IMR-90 (cell line): ENCODE data around the gene FAM124B. TPM values are rescaled to one million over a fixed set of nuclear protein-coding genes. Genes with fewer than 3 reads are reported as not detected.

ENCODE experiments used
- ATAC-seq: fragments of 200-7000 bp; cut with Tn5 transposase; 2 replicates; pipeline ENCODE4 v1.9.1; 2020; ENCODE audit warnings: low read depth, mild to moderate bottlenecking, moderate library complexity
- BruUV-seq: library from RNA; stranded (reverse); fragments of 400-500 nt; replicated peaks from 2 replicates; lab custom pipeline; 2021; lab: Mats Ljungman, UMichigan
- CTCF ChIA-PET: fragments of 300-600 bp; formaldehyde crosslinking; extraction: SDS; loops from one replicate; lab custom pipeline; 2021; ENCODE audit warnings: antibody characterized with exemption; lab: Yijun Ruan, JAX
- POLR2A ChIA-PET: fragments of 300-600 bp; sonication (Branson Sonifier 250); formaldehyde crosslinking; loops from one replicate; lab custom pipeline; 2022; ENCODE audit warnings: antibody characterized with exemption; ENCODE audit not compliant: unreplicated experiment; lab: Charles Lee
- DNase-seq: peaks from one replicate; pipeline ENCODE4 v3.0.0; 2013
- H2AFZ ChIP-seq: replicated peaks from 2 replicates; pipeline ENCODE3; 2013; ENCODE audit warnings: low read length, mild to moderate bottlenecking; ENCODE audit not compliant: poor library complexity
- H2AK5ac ChIP-seq: 2 replicates; pipeline ENCODE4 v1.6.1; 2013; ENCODE audit warnings: low read depth, low read length, inconsistent platforms
- H2AK9ac ChIP-seq: replicated peaks from 2 replicates; pipeline ENCODE3; 2013; ENCODE audit warnings: mild to moderate bottlenecking, low read depth, low read length, moderate library complexity; ENCODE audit not compliant: poor library complexity
- H2BK120ac ChIP-seq: 2 replicates; pipeline ENCODE4 v1.6.1; 2013; ENCODE audit warnings: low read depth, low read length, inconsistent platforms
- H2BK15ac ChIP-seq: 3 replicates; pipeline ENCODE4 v1.6.1; 2013; ENCODE audit warnings: low read depth, low read length, inconsistent platforms
- H2BK20ac ChIP-seq: 2 replicates; pipeline ENCODE4 v1.6.1; 2013; ENCODE audit warnings: low read depth, mild to moderate bottlenecking, inconsistent platforms, low read length, moderate library complexity
- H2BK5ac ChIP-seq: 2 replicates; pipeline ENCODE4 v1.6.1; 2013; ENCODE audit warnings: mild to moderate bottlenecking, low read depth, low read length, inconsistent platforms; ENCODE audit not compliant: poor library complexity, severe bottlenecking
- H3K14ac ChIP-seq: replicated peaks from 2 replicates; pipeline ENCODE4 v1.6.1; 2013; ENCODE audit warnings: low read depth, low read length, inconsistent platforms
- H3K18ac ChIP-seq: 2 replicates; pipeline ENCODE4 v1.6.1; 2013; ENCODE audit warnings: low read depth, low read length, control low read depth
- H3K23ac ChIP-seq: 2 replicates; pipeline ENCODE4 v1.6.1; 2013; ENCODE audit warnings: low read depth, low read length, inconsistent platforms
- H3K27ac ChIP-seq: 2 replicates; pipeline ENCODE4 v1.5.1; 2013; ENCODE audit warnings: mild to moderate bottlenecking, control low read depth, low read length; ENCODE audit not compliant: insufficient read depth
- H3K27me3 ChIP-seq: 2 replicates; pipeline ENCODE4 v1.6.1; 2013; ENCODE audit warnings: low read length; ENCODE audit not compliant: control insufficient read depth, insufficient read depth
- H3K36me3 ChIP-seq: 2 replicates; pipeline ENCODE4 v1.6.1; 2013; ENCODE audit warnings: low read length, mixed read lengths; ENCODE audit not compliant: control insufficient read depth, insufficient read depth
- H3K4ac ChIP-seq: 2 replicates; pipeline ENCODE4 v1.6.1; 2013; ENCODE audit warnings: low read depth, low read length, inconsistent platforms
- H3K4me1 ChIP-seq: 2 replicates; pipeline ENCODE4 v1.6.1; 2013; ENCODE audit warnings: low read length, mixed read lengths; ENCODE audit not compliant: control insufficient read depth, insufficient read depth
- H3K4me2 ChIP-seq: 2 replicates; pipeline ENCODE4 v1.6.1; 2013; ENCODE audit warnings: low read depth, mild to moderate bottlenecking, control low read depth, low read length, moderate library complexity
- H3K4me3 ChIP-seq: 2 replicates; pipeline ENCODE4 v1.5.1; 2013; ENCODE audit warnings: low read depth, mild to moderate bottlenecking, control low read depth, low read length, moderate library complexity; ENCODE audit not compliant: insufficient read depth
- H3K56ac ChIP-seq: 2 replicates; pipeline ENCODE4 v1.6.1; 2013; ENCODE audit warnings: low read length, inconsistent platforms; ENCODE audit not compliant: insufficient read depth; ENCODE audit errors: extremely low read depth
- H3K79me1 ChIP-seq, 2 experiments: 2 replicates each; pipeline ENCODE4 v1.6.1; 2013; ENCODE audit warnings: low read length in 2 of 2, inconsistent platforms in 1 of 2, low read depth in 1 of 2
- H3K9ac ChIP-seq: 2 replicates; pipeline ENCODE4 v1.6.1; 2013; ENCODE audit warnings: low read depth, low read length, control low read depth
- H3K9me1 ChIP-seq: 2 replicates; pipeline ENCODE4 v1.6.1; 2013; ENCODE audit warnings: low read length, inconsistent platforms; ENCODE audit not compliant: insufficient read depth
- H3K9me3 ChIP-seq: 2 replicates; pipeline ENCODE4 v1.6.1; 2013; ENCODE audit warnings: low read length; ENCODE audit not compliant: control insufficient read depth, insufficient read depth
- H4K20me1 ChIP-seq: 2 replicates; pipeline ENCODE4 v1.6.1; 2013; ENCODE audit warnings: low read length, inconsistent platforms; ENCODE audit not compliant: insufficient read depth
- H4K5ac ChIP-seq: 2 replicates; pipeline ENCODE4 v1.6.1; 2013; ENCODE audit warnings: mild to moderate bottlenecking, low read depth, low read length, control low read depth
- H4K8ac ChIP-seq, 2 experiments: 2 replicates each; pipeline ENCODE4 v1.6.1; 2013; ENCODE audit warnings: low read depth in 2 of 2, low read length in 2 of 2, control low read depth in 1 of 2, inconsistent platforms in 1 of 2
- H4K91ac ChIP-seq: 2 replicates; pipeline ENCODE4 v1.6.1; 2013; ENCODE audit warnings: low read depth, low read length, inconsistent platforms; ENCODE audit not compliant: insufficient read depth
- BHLHE40 ChIP-seq: fragments of 150-350 bp; IDR thresholded peaks from 2 replicates; pipeline ENCODE4 v1.6.1; 2016; ENCODE audit warnings: mild to moderate bottlenecking, low read depth, low read length
- CEBPB ChIP-seq: IDR thresholded peaks from 2 replicates; pipeline ENCODE4 v1.6.1; 2012; ENCODE audit warnings: low read depth, low read length, improper control_type of control experiment
- CHD1 ChIP-seq: IDR thresholded peaks from 2 replicates; pipeline ENCODE4 v1.6.1; 2012; ENCODE audit warnings: low read depth, low read length, improper control_type of control experiment
- CTCF ChIP-seq: conservative IDR thresholded peaks from 2 replicates; pipeline ENCODE4 v1.5.1; 2012; ENCODE audit warnings: mild to moderate bottlenecking, low read depth, low read length, improper control_type of control experiment
- ELK1 ChIP-seq: fragments of 150-350 bp; IDR thresholded peaks from 2 replicates; pipeline ENCODE4 v1.6.1; 2016; ENCODE audit warnings: low read depth, mild to moderate bottlenecking, low read length, moderate library complexity, borderline replicate concordance
- FOS ChIP-seq: fragments of 150-350 bp; IDR thresholded peaks from 2 replicates; pipeline ENCODE4 v1.6.1; 2016; ENCODE audit warnings: low read depth, low read length
- MAFK ChIP-seq: IDR thresholded peaks from 2 replicates; pipeline ENCODE4 v1.6.1; 2012; ENCODE audit warnings: low read depth, low read length, improper control_type of control experiment
- MAZ ChIP-seq: IDR thresholded peaks from 2 replicates; pipeline ENCODE4 v1.6.1; 2012; ENCODE audit warnings: low read depth, mild to moderate bottlenecking, low read length, improper control_type of control experiment, moderate library complexity, borderline replicate concordance
- MXI1 ChIP-seq: IDR thresholded peaks from 2 replicates; pipeline ENCODE4 v1.6.1; 2012; ENCODE audit warnings: low read depth, mild to moderate bottlenecking, low read length, moderate library complexity, borderline replicate concordance
- NFE2L2 ChIP-seq: fragments of 150-350 bp; IDR thresholded peaks from 2 replicates; pipeline ENCODE4 v1.6.1; 2016; ENCODE audit warnings: low read depth, mild to moderate bottlenecking, low read length
- POLR2A ChIP-seq: IDR thresholded peaks from 2 replicates; pipeline ENCODE4 v1.6.1; 2012; ENCODE audit warnings: mild to moderate bottlenecking, low read depth, low read length
- RAD21 ChIP-seq: IDR thresholded peaks from 2 replicates; pipeline ENCODE4 v1.6.1; 2012; ENCODE audit warnings: low read length, improper control_type of control experiment
- RCOR1 ChIP-seq: IDR thresholded peaks from 2 replicates; pipeline ENCODE4 v1.6.1; 2012; ENCODE audit warnings: mild to moderate bottlenecking, low read length, improper control_type of control experiment; ENCODE audit not compliant: insufficient replicate concordance
- RFX5 ChIP-seq: IDR thresholded peaks from 2 replicates; pipeline ENCODE4 v1.8.0; 2012; ENCODE audit warnings: low read depth, mild to moderate bottlenecking, low read length, moderate library complexity
- SMC3 ChIP-seq: fragments of 150-350 bp; IDR thresholded peaks from 2 replicates; pipeline ENCODE4 v1.6.1; 2016; ENCODE audit warnings: low read depth, mild to moderate bottlenecking, antibody characterized with exemption, low read length, moderate library complexity
- WGBS, 2 experiments: methylation state at CpG; one replicate each; pipeline versions ENCODE4 v1.1.5 to v1.1.7; 2013; ENCODE audit warnings: missing lambda C conversion rate in 2 of 2; ENCODE audit not compliant: insufficient read length in 1 of 2; ENCODE audit errors: extremely low coverage in 2 of 2; 5-methylcytosine and 5-hydroxymethylcytosine counted together
- dilution Hi-C: fragments of 300-500 bp; cut with HindIII; formaldehyde crosslinking; loops from one replicate; pipeline ENCODE4 v1.14.3; 2018; ENCODE audit warnings: low sequenced_read_pairs; ENCODE audit not compliant: unreplicated experiment
- in situ Hi-C: fragments of 300-500 bp; cut with MboI; formaldehyde crosslinking; loops from 3 replicates; pipeline ENCODE4 v1.14.3; 2019; ENCODE audit warnings: low sequenced_read_pairs, inconsistent platforms, mixed read lengths
- intact Hi-C: fragments of 100-400 bp; cut with micrococcal nuclease; formaldehyde crosslinking; loops from 2 replicates; pipeline ENCODE4 v1.10.0; 2022
- polyA plus RNA-seq, 3 experiments: library from polyadenylated mRNA; depleted of rRNA; stranded (reverse); fragments of >200 nt; gene quantifications; 2 replicates each; pipeline ENCODE4 v1.2.3, GENCODE V29; 2012; ENCODE audit warnings: low replicate concordance in 1 of 3
- total RNA-seq: library from RNA; depleted of rRNA; stranded (reverse); fragments of >200 nt; gene quantifications from 2 replicates; pipeline ENCODE4 v1.2.3, GENCODE V29; 2012
- TF ChIP-seq, protein P1 (sequence below): fragments of 150-350 bp; IDR thresholded peaks from 2 replicates; pipeline ENCODE4 v1.6.1; 2017; ENCODE audit warnings: mild to moderate bottlenecking, antibody characterized with exemption, low read length, low read depth

The FAM124B gene
- total and polyA plus RNA-seq, 2 of the 4 experiments (the other 2 are of a cell fraction): not detected

DNA sequence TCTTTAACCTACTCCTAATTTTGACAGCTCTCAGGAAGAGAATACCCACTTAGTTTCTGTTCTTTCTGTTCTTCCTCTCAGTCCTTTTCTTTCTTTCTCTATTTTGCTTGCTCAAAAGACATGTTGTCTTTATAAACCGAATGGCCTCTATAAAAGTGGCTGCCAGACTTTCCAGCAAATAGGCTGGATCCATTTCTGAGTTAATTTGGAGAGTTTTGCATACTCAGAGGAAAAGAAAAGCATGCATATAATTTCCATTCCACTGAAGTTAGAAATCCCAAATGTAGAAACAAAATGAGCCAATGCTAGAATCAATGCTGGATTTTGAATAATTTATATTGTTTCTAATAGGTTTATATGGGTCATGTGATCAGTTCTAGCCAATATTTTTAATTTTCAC lies 65.9 kb downstream of the FAM124B start:
- Histone ChIP-seq H2AK5ac (no peak overlapping the region), H4K91ac (no peak overlapping the region), H2AK9ac (no peak overlapping the region), H2BK5ac (no peak overlapping the region), H4K8ac (no peak overlapping the region), H3K36me3 (no peaks in the 10 kb centered on the region), H3K4me1 (no peaks in the 10 kb centered on the region), H4K20me1 (no peaks in the 10 kb centered on the region), H3K18ac (no peak overlapping the region), H3K23ac (no peak overlapping the region), H3K9me3 (no peaks in the 10 kb centered on the region), H3K4me3 (no peak overlapping the region), H3K27me3 (peaks cover 2% of the 10 kb centered on the region; the same call in 1 of the 2 replicates), H3K79me1 (no peaks in the 10 kb centered on the region), H2AFZ (no peak overlapping the region), H3K9me1 (no peaks in the 10 kb centered on the region), H2BK120ac (no peak overlapping the region), H3K9ac (no peak overlapping the region), H2BK20ac (no peak overlapping the region), H2BK15ac (no peak overlapping the region), H3K4me2 (no peak overlapping the region), H3K4ac (no peak overlapping the region), H3K14ac (no peak overlapping the region), H3K56ac (no peak overlapping the region), H3K27ac (no peak overlapping the region), H4K5ac (no peak overlapping the region)
- DNase-seq (no peak), ATAC-seq (no peak)
- WGBS, 2 experiments: no CpG with 5 or more reads among the region's 1 CpG
- BruUV-seq: no TSS peak
- intact Hi-C loops (no loop called here), in situ Hi-C loops (no loop called here), dilution Hi-C loops (no loop called here)
- ChIA-PET POLR2A (no interaction called here), CTCF (no interaction called here)
- TF ChIP-seq MXI1 (no peak), MAZ (no peak), RAD21 (no peak), MAFK (no peak), FOS (no peak), CHD1 (no peak), SMC3 (no peak), NFE2L2 (no peak), CEBPB (no peak), CTCF (no peak), POLR2A (no peak), RCOR1 (no peak), ELK1 (no peak), RFX5 (no peak), BHLHE40 (no peak)
- TF ChIP-seq, protein P1, sequence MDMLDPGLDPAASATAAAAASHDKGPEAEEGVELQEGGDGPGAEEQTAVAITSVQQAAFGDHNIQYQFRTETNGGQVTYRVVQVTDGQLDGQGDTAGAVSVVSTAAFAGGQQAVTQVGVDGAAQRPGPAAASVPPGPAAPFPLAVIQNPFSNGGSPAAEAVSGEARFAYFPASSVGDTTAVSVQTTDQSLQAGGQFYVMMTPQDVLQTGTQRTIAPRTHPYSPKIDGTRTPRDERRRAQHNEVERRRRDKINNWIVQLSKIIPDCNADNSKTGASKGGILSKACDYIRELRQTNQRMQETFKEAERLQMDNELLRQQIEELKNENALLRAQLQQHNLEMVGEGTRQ: no peak
